ENCODE measurements around the gene FERD3L.

GRCh38 chr7:19098510-19098909, 46.7 kb downstream of the FERD3L start:
- TF ChIP-seq EP300 (IDR thresholded peaks at IDR 0.05): no peak
- TF ChIP-seq, protein P1, sequence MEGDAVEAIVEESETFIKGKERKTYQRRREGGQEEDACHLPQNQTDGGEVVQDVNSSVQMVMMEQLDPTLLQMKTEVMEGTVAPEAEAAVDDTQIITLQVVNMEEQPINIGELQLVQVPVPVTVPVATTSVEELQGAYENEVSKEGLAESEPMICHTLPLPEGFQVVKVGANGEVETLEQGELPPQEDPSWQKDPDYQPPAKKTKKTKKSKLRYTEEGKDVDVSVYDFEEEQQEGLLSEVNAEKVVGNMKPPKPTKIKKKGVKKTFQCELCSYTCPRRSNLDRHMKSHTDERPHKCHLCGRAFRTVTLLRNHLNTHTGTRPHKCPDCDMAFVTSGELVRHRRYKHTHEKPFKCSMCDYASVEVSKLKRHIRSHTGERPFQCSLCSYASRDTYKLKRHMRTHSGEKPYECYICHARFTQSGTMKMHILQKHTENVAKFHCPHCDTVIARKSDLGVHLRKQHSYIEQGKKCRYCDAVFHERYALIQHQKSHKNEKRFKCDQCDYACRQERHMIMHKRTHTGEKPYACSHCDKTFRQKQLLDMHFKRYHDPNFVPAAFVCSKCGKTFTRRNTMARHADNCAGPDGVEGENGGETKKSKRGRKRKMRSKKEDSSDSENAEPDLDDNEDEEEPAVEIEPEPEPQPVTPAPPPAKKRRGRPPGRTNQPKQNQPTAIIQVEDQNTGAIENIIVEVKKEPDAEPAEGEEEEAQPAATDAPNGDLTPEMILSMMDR (IDR thresholded peaks at IDR 0.05): no peak
- no peak for TF ChIP-seq POLR2A (IDR thresholded peaks at IDR 0.05)

Data from gastroesophageal sphincter (tissue), 3 donors.